H1 (cell line): ENCODE measurements around the gene OR6V1. TPM values are rescaled to one million over a fixed set of nuclear protein-coding genes. Genes with fewer than 3 reads are reported as not detected.

Source experiments
- BCL11A ChIP-seq, 2 experiments: IDR thresholded peaks; one replicate each; pipeline ENCODE4 v1.6.1; 2011; ENCODE audit warnings: low read depth in 2 of 2, low read length in 2 of 2, mild to moderate bottlenecking in 2 of 2
- CHD2 ChIP-seq: IDR thresholded peaks from 2 replicates; pipeline ENCODE4 v1.6.1; 2012; ENCODE audit warnings: low read length, improper control_type of control experiment
- FOSL1 ChIP-seq: IDR thresholded peaks from 2 replicates; pipeline ENCODE4 v1.6.1; 2011; ENCODE audit warnings: mild to moderate bottlenecking, low read depth, low read length, moderate library complexity; ENCODE audit not compliant: insufficient read depth
- POLR2A ChIP-seq, 2 experiments: IDR thresholded peaks; 1 replicate in 1 of 2; 2 replicates in 1 of 2; pipeline ENCODE4 v1.6.1; 2011; ENCODE audit warnings: low read depth in 2 of 2, low read length in 2 of 2, mild to moderate bottlenecking in 2 of 2; ENCODE audit errors: control extremely low read depth in 1 of 2
- RBBP5 ChIP-seq: IDR thresholded peaks from 2 replicates; pipeline ENCODE4 v1.7.1; 2012; ENCODE audit warnings: low read depth, mild to moderate bottlenecking, inconsistent platforms, low read length, moderate library complexity, borderline replicate concordance
- RNF2 ChIP-seq: fragments of 200-900, 300-1000 bp; sonication (generic); IDR thresholded peaks from 2 replicates; pipeline ENCODE4 v1.7.1; 2016; ENCODE audit warnings: borderline replicate concordance, low read depth, mild to moderate bottlenecking, antibody characterized with exemption, low read length; ENCODE audit not compliant: poor library complexity, severe bottlenecking; ENCODE audit errors: missing control alignments
- SRF ChIP-seq: IDR thresholded peaks from 2 replicates; pipeline ENCODE4 v1.6.1; 2011; ENCODE audit warnings: mild to moderate bottlenecking, low read depth, low read length, moderate library complexity
- YY1 ChIP-seq: IDR thresholded peaks from 2 replicates; pipeline ENCODE4 v1.6.1; 2011; ENCODE audit warnings: low read depth, mild to moderate bottlenecking, low read length
- polyA plus RNA-seq, 7 experiments: library from polyadenylated mRNA; depleted of rRNA in 3 of 7; stranded (reverse) in 5 of 7; unstranded in 2 of 7; fragments of >200 nt in 5 of 7; fragments of 200-250 nt in 2 of 7; gene quantifications; 1 replicate in 5 of 7; 2 replicates in 1 of 7; 4 replicates in 1 of 7; pipeline versions ENCODE4 v1.2.1 to v1.2.3, GENCODE V29; 2011 to 2013; ENCODE audit warnings: missing spikeins in 2 of 7, mixed read lengths in 2 of 7
- total RNA-seq: library from RNA; stranded (reverse); fragmentation: NEBNext Ultra II Directional; extraction: Animal tissue kit (Norgen Biotek cat#: 25700); gene quantifications from 2 replicates; pipeline ENCODE4 v1.2.1, GENCODE V29; 2021
- TF ChIP-seq, protein P1 (sequence below): fragments of 300-600 bp; sonication (generic); IDR thresholded peaks from 2 replicates; pipeline ENCODE4 v1.7.1; 2012; ENCODE audit warnings: low read length, moderate library complexity, mild to moderate bottlenecking, inconsistent platforms; ENCODE audit not compliant: insufficient replicate concordance

OR6V1 gene
- total and polyA plus RNA-seq, 2 of the 8 experiments (the other 6 are each of a cell fraction or from before 2014, with no cell fraction given) = not detected

GRCh38 chr7:143096146-143096545 lies 44.0 kb downstream of the OR6V1 start (continued):
- TF ChIP-seq, protein P1, sequence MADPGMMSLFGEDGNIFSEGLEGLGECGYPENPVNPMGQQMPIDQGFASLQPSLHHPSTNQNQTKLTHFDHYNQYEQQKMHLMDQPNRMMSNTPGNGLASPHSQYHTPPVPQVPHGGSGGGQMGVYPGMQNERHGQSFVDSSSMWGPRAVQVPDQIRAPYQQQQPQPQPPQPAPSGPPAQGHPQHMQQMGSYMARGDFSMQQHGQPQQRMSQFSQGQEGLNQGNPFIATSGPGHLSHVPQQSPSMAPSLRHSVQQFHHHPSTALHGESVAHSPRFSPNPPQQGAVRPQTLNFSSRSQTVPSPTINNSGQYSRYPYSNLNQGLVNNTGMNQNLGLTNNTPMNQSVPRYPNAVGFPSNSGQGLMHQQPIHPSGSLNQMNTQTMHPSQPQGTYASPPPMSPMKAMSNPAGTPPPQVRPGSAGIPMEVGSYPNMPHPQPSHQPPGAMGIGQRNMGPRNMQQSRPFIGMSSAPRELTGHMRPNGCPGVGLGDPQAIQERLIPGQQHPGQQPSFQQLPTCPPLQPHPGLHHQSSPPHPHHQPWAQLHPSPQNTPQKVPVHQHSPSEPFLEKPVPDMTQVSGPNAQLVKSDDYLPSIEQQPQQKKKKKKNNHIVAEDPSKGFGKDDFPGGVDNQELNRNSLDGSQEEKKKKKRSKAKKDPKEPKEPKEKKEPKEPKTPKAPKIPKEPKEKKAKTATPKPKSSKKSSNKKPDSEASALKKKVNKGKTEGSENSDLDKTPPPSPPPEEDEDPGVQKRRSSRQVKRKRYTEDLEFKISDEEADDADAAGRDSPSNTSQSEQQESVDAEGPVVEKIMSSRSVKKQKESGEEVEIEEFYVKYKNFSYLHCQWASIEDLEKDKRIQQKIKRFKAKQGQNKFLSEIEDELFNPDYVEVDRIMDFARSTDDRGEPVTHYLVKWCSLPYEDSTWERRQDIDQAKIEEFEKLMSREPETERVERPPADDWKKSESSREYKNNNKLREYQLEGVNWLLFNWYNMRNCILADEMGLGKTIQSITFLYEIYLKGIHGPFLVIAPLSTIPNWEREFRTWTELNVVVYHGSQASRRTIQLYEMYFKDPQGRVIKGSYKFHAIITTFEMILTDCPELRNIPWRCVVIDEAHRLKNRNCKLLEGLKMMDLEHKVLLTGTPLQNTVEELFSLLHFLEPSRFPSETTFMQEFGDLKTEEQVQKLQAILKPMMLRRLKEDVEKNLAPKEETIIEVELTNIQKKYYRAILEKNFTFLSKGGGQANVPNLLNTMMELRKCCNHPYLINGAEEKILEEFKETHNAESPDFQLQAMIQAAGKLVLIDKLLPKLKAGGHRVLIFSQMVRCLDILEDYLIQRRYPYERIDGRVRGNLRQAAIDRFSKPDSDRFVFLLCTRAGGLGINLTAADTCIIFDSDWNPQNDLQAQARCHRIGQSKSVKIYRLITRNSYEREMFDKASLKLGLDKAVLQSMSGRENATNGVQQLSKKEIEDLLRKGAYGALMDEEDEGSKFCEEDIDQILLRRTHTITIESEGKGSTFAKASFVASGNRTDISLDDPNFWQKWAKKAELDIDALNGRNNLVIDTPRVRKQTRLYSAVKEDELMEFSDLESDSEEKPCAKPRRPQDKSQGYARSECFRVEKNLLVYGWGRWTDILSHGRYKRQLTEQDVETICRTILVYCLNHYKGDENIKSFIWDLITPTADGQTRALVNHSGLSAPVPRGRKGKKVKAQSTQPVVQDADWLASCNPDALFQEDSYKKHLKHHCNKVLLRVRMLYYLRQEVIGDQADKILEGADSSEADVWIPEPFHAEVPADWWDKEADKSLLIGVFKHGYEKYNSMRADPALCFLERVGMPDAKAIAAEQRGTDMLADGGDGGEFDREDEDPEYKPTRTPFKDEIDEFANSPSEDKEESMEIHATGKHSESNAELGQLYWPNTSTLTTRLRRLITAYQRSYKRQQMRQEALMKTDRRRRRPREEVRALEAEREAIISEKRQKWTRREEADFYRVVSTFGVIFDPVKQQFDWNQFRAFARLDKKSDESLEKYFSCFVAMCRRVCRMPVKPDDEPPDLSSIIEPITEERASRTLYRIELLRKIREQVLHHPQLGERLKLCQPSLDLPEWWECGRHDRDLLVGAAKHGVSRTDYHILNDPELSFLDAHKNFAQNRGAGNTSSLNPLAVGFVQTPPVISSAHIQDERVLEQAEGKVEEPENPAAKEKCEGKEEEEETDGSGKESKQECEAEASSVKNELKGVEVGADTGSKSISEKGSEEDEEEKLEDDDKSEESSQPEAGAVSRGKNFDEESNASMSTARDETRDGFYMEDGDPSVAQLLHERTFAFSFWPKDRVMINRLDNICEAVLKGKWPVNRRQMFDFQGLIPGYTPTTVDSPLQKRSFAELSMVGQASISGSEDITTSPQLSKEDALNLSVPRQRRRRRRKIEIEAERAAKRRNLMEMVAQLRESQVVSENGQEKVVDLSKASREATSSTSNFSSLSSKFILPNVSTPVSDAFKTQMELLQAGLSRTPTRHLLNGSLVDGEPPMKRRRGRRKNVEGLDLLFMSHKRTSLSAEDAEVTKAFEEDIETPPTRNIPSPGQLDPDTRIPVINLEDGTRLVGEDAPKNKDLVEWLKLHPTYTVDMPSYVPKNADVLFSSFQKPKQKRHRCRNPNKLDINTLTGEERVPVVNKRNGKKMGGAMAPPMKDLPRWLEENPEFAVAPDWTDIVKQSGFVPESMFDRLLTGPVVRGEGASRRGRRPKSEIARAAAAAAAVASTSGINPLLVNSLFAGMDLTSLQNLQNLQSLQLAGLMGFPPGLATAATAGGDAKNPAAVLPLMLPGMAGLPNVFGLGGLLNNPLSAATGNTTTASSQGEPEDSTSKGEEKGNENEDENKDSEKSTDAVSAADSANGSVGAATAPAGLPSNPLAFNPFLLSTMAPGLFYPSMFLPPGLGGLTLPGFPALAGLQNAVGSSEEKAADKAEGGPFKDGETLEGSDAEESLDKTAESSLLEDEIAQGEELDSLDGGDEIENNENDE = no peak
- no peak for TF ChIP-seq RNF2
- no peak for TF ChIP-seq RBBP5
- TF ChIP-seq FOSL1 = no peak
- no peak for TF ChIP-seq BCL11A (IDR thresholded peaks at IDR 0.05; ENCODE audit: low read depth in 2 of 2, low read length in 2 of 2)
- no peak for TF ChIP-seq CHD2
- TF ChIP-seq POLR2A (IDR thresholded peaks at IDR 0.05; ENCODE audit: control extremely low read depth in 1 of 2, low read depth in 2 of 2, low read length in 2 of 2) = no peak
- TF ChIP-seq YY1 = no peak
- TF ChIP-seq SRF = no peak
